H1 (cell line): ENCODE data around the gene RITA1. TPM values are rescaled to one million over a fixed set of nuclear protein-coding genes. Genes with fewer than 3 reads are reported as not detected.

Experiments
- HDAC6 ChIP-seq: IDR thresholded peaks from one replicate; pipeline ENCODE4 v1.7.1; 2012; ENCODE audit warnings: low read depth, mild to moderate bottlenecking, inconsistent platforms, low read length, moderate library complexity
- JUN ChIP-seq: IDR thresholded peaks from 2 replicates; pipeline ENCODE4 v1.6.1; 2011; ENCODE audit warnings: low read depth, mild to moderate bottlenecking, improper control_type of control experiment, low read length
- NRF1 ChIP-seq: IDR thresholded peaks from 2 replicates; pipeline ENCODE4 v1.6.1; 2011; ENCODE audit warnings: mild to moderate bottlenecking, low read depth, low read length, improper control_type of control experiment
- PHF8 ChIP-seq: fragments of 200-600 bp; sonication (generic); conservative IDR thresholded peaks from 2 replicates; pipeline ENCODE4 v1.7.1; 2012; ENCODE audit warnings: low read depth, mild to moderate bottlenecking, inconsistent platforms, low read length, moderate library complexity
- TBP ChIP-seq: IDR thresholded peaks from 2 replicates; pipeline ENCODE4 v1.6.1; 2011; ENCODE audit warnings: low read depth, low read length, improper control_type of control experiment
- ZNF274 ChIP-seq: IDR thresholded peaks from 2 replicates; pipeline ENCODE4 v1.7.0; 2012; ENCODE audit warnings: low read length, borderline replicate concordance; ENCODE audit errors: extremely low read depth
- polyA plus RNA-seq, 7 experiments: library from polyadenylated mRNA; depleted of rRNA in 3 of 7; stranded (reverse) in 5 of 7; unstranded in 2 of 7; fragments of >200 nt in 5 of 7; fragments of 200-250 nt in 2 of 7; gene quantifications; 1 replicate in 5 of 7; 2 replicates in 1 of 7; 4 replicates in 1 of 7; pipeline versions ENCODE4 v1.2.1 to v1.2.3, GENCODE V29; 2011 to 2013; ENCODE audit warnings: missing spikeins in 2 of 7, mixed read lengths in 2 of 7
- total RNA-seq: library from RNA; stranded (reverse); fragmentation: NEBNext Ultra II Directional; extraction: Animal tissue kit (Norgen Biotek cat#: 25700); gene quantifications from 2 replicates; pipeline ENCODE4 v1.2.1, GENCODE V29; 2021

The RITA1 gene
- total and polyA plus RNA-seq, 2 of the 8 experiments (the other 6 are each of a cell fraction or from before 2014, with no cell fraction given): 24.1 to 25.8 TPM

DNA sequence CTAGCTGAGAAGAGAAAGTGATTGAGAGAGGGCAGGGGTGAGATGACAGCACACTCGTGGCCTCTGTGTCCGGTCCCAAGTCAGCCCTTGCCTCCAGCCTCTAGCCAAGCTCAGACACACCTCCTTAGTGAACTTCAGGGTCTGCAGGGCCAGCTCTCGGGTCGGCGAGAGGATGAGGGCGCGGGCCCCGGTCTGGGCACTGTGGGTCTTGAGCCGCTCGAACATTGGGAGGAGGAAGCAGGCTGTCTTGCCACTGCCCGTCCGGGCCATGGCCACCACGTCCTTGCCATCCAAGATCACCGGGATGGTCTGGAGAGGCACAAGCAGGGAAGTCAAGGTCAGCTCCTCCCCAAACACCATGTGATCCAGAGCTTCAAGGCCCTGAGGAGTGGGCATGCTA lies 6.5 kb upstream of the RITA1 start (continued):
- no peak for TF ChIP-seq TBP
- TF ChIP-seq JUN: no peak
- no peak for TF ChIP-seq PHF8
- no peak for TF ChIP-seq HDAC6
- no peak for TF ChIP-seq ZNF274
- no peak for TF ChIP-seq NRF1
